ENCODE measurements around the gene HLA-DRB1. TPM values are rescaled to one million over a fixed set of nuclear protein-coding genes. Genes with fewer than 3 reads are reported as not detected.

HLA-DRB1 gene
- total RNA-seq, 1 donor from 2014 or later: not detected

DNA sequence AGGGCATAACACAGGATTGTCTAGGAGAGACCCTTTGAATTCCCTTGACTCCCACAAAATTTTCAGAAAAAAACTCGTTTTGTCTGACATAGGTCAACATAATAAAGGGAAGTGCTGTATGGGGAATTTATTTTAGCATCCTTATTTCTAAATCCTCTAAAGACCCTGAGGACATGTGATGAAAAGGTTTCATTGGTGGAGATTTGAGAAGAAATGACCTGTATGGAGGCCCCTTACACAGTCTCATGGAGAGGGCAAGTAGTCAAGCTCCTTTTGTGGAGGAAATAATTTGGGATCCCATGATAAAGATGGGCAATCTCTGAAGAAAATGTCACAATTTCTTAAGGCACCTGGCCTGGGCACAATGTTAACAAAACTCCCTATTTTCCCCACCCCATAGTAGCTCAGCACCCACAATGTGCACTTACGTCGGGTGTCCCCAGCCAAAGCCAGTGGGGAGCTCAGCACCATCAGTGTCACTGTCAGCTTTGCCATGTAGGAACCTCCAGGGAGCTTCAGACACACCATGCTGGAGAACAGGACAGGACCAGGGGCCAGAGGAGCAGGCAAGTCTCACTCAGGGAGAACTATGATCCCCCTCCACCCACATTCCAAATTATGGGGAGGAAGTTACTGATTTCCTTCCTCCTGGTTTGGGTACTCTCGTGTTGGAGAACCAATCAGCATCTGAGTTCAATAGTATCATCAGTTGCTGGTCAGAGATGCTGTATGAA is 59.8 kb downstream of the HLA-DRB1 start, which contains the start of gene HLA-DRB5:
Gene HLA-DRB5, minus strand, starts transcription at position 591 of the 734 bp plus-strand sequence. Its CDS starts 63 bp downstream, at position 528.
- TF ChIP-seq, protein P1, sequence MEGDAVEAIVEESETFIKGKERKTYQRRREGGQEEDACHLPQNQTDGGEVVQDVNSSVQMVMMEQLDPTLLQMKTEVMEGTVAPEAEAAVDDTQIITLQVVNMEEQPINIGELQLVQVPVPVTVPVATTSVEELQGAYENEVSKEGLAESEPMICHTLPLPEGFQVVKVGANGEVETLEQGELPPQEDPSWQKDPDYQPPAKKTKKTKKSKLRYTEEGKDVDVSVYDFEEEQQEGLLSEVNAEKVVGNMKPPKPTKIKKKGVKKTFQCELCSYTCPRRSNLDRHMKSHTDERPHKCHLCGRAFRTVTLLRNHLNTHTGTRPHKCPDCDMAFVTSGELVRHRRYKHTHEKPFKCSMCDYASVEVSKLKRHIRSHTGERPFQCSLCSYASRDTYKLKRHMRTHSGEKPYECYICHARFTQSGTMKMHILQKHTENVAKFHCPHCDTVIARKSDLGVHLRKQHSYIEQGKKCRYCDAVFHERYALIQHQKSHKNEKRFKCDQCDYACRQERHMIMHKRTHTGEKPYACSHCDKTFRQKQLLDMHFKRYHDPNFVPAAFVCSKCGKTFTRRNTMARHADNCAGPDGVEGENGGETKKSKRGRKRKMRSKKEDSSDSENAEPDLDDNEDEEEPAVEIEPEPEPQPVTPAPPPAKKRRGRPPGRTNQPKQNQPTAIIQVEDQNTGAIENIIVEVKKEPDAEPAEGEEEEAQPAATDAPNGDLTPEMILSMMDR (conservative IDR thresholded peaks at IDR 0.05; ENCODE audit: low read depth, low read length): no peak
- no peak for DNase-seq (ENCODE audit: low read depth)
- H3K4me3 ChIP-seq (ENCODE audit: low read depth, low read length): no peak within 1 kb of the TSS

Other genes starting within 250 kb of the HLA-DRB1 start
- not detected in 2 replicates for gene TSBP1, start 217.9 kb downstream of the HLA-DRB1 start, total RNA-seq
- gene BTNL2, start 182.7 kb downstream of the HLA-DRB1 start, total RNA-seq: 0.63 TPM in 1 of 2 replicates, not detected in the other
- not detected in 2 replicates for gene HLA-DRA, start 150.0 kb downstream of the HLA-DRB1 start, total RNA-seq
- not detected in 2 replicates for gene HLA-DRB5, start 59.6 kb downstream of the HLA-DRB1 start, total RNA-seq
- not detected in 2 replicates for gene HLA-DQA1, start 47.6 kb upstream of the HLA-DRB1 start, total RNA-seq
- gene HLA-DQB1, start 76.8 kb upstream of the HLA-DRB1 start, total RNA-seq: 0.51 and 0.58 TPM in 2 replicates
- gene HLA-DQA2, start 151.5 kb upstream of the HLA-DRB1 start, total RNA-seq: not detected in 2 replicates
- not detected in 2 replicates for gene HLA-DQB2, start 173.7 kb upstream of the HLA-DRB1 start, total RNA-seq
- gene HLA-DOB, start 227.2 kb upstream of the HLA-DRB1 start, total RNA-seq: 0.58 TPM in 1 of 2 replicates, not detected in the other
- 23.6 and 29.4 TPM in 2 replicates for gene TAP2, start 248.9 kb upstream of the HLA-DRB1 start, total RNA-seq